Measurements from ENCODE around the gene ADAMTS7. TPM values are rescaled to one million over a fixed set of nuclear protein-coding genes. Genes with fewer than 3 reads are reported as not detected.

ADAMTS7 gene
- total and polyA plus RNA-seq, 2 of the 13 experiments (the other 11 are each of a cell fraction or from before 2014, with no cell fraction given): 0.09 to 0.12 TPM

DNA sequence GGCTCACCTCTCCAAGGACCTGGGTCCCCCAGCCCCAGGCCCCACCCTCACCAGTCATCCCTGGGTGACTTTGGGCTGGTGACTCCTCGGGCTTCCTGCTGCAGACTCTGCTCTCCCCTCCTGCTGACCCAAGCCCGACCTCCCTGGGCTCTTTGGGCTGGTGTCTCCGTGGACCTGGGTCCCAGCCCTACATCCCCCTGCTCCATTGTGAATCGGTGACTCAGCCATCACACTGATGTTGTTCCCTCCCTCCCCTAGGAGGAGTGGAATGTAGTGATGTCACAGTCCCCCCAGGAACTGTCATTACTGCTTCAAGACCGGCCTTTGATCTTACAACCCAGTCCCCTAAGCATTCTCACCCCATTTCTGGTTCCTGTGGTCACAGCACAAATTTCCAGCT lies 83.7 kb downstream of the ADAMTS7 start:
- H2AFZ ChIP-seq (ENCODE audit: low read length): no peak overlapping the region
- FAIRE-seq (no peak), ATAC-seq (no peak), DNase-seq (ENCODE audit: low spot score) (peak; percentile 40)
- BruUV-seq (replicated peaks): no TSS peak
- WGBS (ENCODE audit: low lambda C conversion rate): 0% methylated on average over 4 of the region's 5 CpGs
- CTCF ChIA-PET (ENCODE audit: low intra/inter-chr PET ratio, low total read pairs): no interaction called here
- H3K4me2 ChIP-seq (ENCODE audit: low read depth, low read length): no peak overlapping the region
- peaks cover 0 to 7% of the 10 kb centered on the region in 2 experiments; a peak in 1 of 5 replicates for H3K27me3 ChIP-seq (ENCODE audit: control insufficient read depth in 1 of 2, insufficient read depth in 2 of 2, low read length in 2 of 2)
- H3K27ac ChIP-seq (ENCODE audit: extremely low read length, insufficient read depth, low read length): no peak overlapping the region
- H3K4me3 ChIP-seq (replicated peaks in 1 of 3; ENCODE audit: insufficient read depth in 1 of 3, low read depth in 2 of 3, low read length in 3 of 3): no peak overlapping the region
- no peaks in the 10 kb centered on the region for H3K4me1 ChIP-seq (ENCODE audit: insufficient read depth, low read length)
- no peaks in the 10 kb centered on the region for H3K9me3 ChIP-seq (ENCODE audit: low read length)
- H3K9ac ChIP-seq (ENCODE audit: insufficient read depth, low read depth, low read length): no peak overlapping the region
- no peaks in the 10 kb centered on the region for H3K36me3 ChIP-seq (replicated peaks in 1 of 2; ENCODE audit: control insufficient read depth in 1 of 2, insufficient read depth in 2 of 2, low read length in 2 of 2)
- H4K20me1 ChIP-seq (ENCODE audit: insufficient read depth, low read length): no peaks in the 10 kb centered on the region
- in situ Hi-C loops (cut with HindIII; ENCODE audit: extremely low pct_ligation_motif_present, low pct_unique_long_range_greater_than_20kb): no loop called here
- H3K79me2 ChIP-seq (ENCODE audit: insufficient read depth, low read length): no peaks in the 10 kb centered on the region
- POLR2A ChIA-PET: no interaction called here
- intact Hi-C loops (cut with micrococcal nuclease; ENCODE audit: unreplicated experiment): no loop called here
- TF ChIP-seq, protein P1, sequence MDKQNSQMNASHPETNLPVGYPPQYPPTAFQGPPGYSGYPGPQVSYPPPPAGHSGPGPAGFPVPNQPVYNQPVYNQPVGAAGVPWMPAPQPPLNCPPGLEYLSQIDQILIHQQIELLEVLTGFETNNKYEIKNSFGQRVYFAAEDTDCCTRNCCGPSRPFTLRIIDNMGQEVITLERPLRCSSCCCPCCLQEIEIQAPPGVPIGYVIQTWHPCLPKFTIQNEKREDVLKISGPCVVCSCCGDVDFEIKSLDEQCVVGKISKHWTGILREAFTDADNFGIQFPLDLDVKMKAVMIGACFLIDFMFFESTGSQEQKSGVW (CRISPR knock-in tag; IDR thresholded peaks at IDR 0.05; ENCODE audit: borderline replicate concordance): no peak
- TF ChIP-seq ZNF274 (CRISPR knock-in tag; IDR thresholded peaks at IDR 0.05): no peak
- TF ChIP-seq SETDB1 (CRISPR knock-in tag; IDR thresholded peaks at IDR 0.05; ENCODE audit: borderline replicate concordance): no peak
- peak; percentile 53; the same call in 1 of the 2 replicates for TF ChIP-seq CREB1 (IDR thresholded peaks at IDR 0.05)
- no peak for TF ChIP-seq CREB1 (CRISPR knock-in tag; IDR thresholded peaks at IDR 0.05)
- TF ChIP-seq ZC3H4 (CRISPR knock-in tag; IDR thresholded peaks at IDR 0.05; ENCODE audit: borderline replicate concordance): no peak

- ChIA-PET CTCF (ENCODE audit: low intra/inter-chr PET ratio, low total read pairs) (no interaction called here), POLR2A (no interaction called here)
- peak; percentile 28 for DNase-seq (ENCODE audit: low spot score)
- intact Hi-C loops (cut with micrococcal nuclease; ENCODE audit: unreplicated experiment): no loop called here
- ATAC-seq: no peak
- Histone ChIP-seq H3K79me2 (ENCODE audit: insufficient read depth, low read length) (no peaks in the 10 kb centered on the region), H3K4me1 (ENCODE audit: insufficient read depth, low read length) (no peaks in the 10 kb centered on the region), H3K9ac (ENCODE audit: insufficient read depth, low read depth, low read length) (no peak overlapping the region), H3K27me3 (ENCODE audit: control insufficient read depth in 1 of 2, insufficient read depth in 2 of 2, low read length in 2 of 2) (peaks cover 0 to 5% of the 10 kb centered on the region in 2 experiments; a peak in 1 of 5 replicates), H4K20me1 (ENCODE audit: insufficient read depth, low read length) (no peaks in the 10 kb centered on the region), H2AFZ (ENCODE audit: low read length) (no peak overlapping the region), H3K27ac (ENCODE audit: extremely low read length, insufficient read depth, low read length) (no peak overlapping the region), H3K36me3 (replicated peaks in 1 of 2; ENCODE audit: control insufficient read depth in 1 of 2, insufficient read depth in 2 of 2, low read length in 2 of 2) (no peaks in the 10 kb centered on the region), H3K4me2 (ENCODE audit: low read depth, low read length) (no peak overlapping the region), H3K9me3 (ENCODE audit: low read length) (no peaks in the 10 kb centered on the region), H3K4me3 (replicated peaks in 1 of 3; ENCODE audit: insufficient read depth in 1 of 3, low read depth in 2 of 3, low read length in 3 of 3) (no peak overlapping the region)
- BruUV-seq (replicated peaks): no TSS peak
- TF ChIP-seq ZNF703 (CRISPR knock-in tag; IDR thresholded peaks at IDR 0.05; ENCODE audit: borderline replicate concordance): no peak
- no peak for TF ChIP-seq SOX13 (IDR thresholded peaks at IDR 0.05)
- no peak for TF ChIP-seq SOX13 (CRISPR knock-in tag; conservative IDR thresholded peaks at IDR 0.05 in 1 of 2, IDR thresholded peaks at IDR 0.05 in 1 of 2)
- no peak for TF ChIP-seq SP1 (IDR thresholded peaks at IDR 0.05)
- TF ChIP-seq SP1 (CRISPR knock-in tag; IDR thresholded peaks at IDR 0.05): 0 out of 2 replicates have a peak, but pooled peaks have one; percentile 35
- no peak for TF ChIP-seq TEF (CRISPR knock-in tag; IDR thresholded peaks at IDR 0.05)
- no peak for TF ChIP-seq NCOA5 (CRISPR knock-in tag; IDR thresholded peaks at IDR 0.05)
- TF ChIP-seq ZNF790 (CRISPR knock-in tag; IDR thresholded peaks at IDR 0.05; ENCODE audit: borderline replicate concordance): no peak
- TF ChIP-seq ZNF598 (CRISPR knock-in tag; IDR thresholded peaks at IDR 0.05; ENCODE audit: borderline replicate concordance): no peak
- no peak for TF ChIP-seq HNRNPH1 (optimal IDR thresholded peaks at IDR 0.05; ENCODE audit: low read depth, low read length)
- TF ChIP-seq GLMP (CRISPR knock-in tag; IDR thresholded peaks at IDR 0.05; ENCODE audit: borderline replicate concordance): no peak
- WGBS (ENCODE audit: low lambda C conversion rate): 55% methylated on average over 10 of the region's 14 CpGs
- in situ Hi-C loops (cut with HindIII; ENCODE audit: extremely low pct_ligation_motif_present, low pct_unique_long_range_greater_than_20kb): no loop called here
- no peak for FAIRE-seq
These were observed 84.3 kb downstream of the ADAMTS7 start for GRCh38 chr15:78726870-78727551.
